ENCODE data around the gene ANKH. TPM values are rescaled to one million over a fixed set of nuclear protein-coding genes. Genes with fewer than 3 reads are reported as not detected.

Gene ANKH
- total RNA-seq, 1 donor from 2014 or later, result 10.3 TPM

GRCh38 chr5:14712131-14712530 lies 159.4 kb downstream of the ANKH start:
- DNase-seq (ENCODE audit: low read depth), result no peak
- no peak for TF ChIP-seq CTCF (conservative IDR thresholded peaks at IDR 0.05; ENCODE audit: low read depth, low read length)
- H3K4me3 ChIP-seq (ENCODE audit: low read depth, low read length), result no peak overlapping the region

- H3K4me3 ChIP-seq (ENCODE audit: low read depth, low read length), result no peak overlapping the region
- TF ChIP-seq CTCF (conservative IDR thresholded peaks at IDR 0.05; ENCODE audit: low read depth, low read length), result no peak
- no peak for DNase-seq (ENCODE audit: low read depth)
Observed at GRCh38 chr5:14710313-14710994, 161.1 kb downstream of the ANKH start.

GRCh38 chr5:14708551-14708950 lies 163.0 kb downstream of the ANKH start:
- no peak overlapping the region for H3K4me3 ChIP-seq (ENCODE audit: low read depth, low read length)
- peak; percentile 63 for DNase-seq (ENCODE audit: low read depth)
- no peak for TF ChIP-seq CTCF (conservative IDR thresholded peaks at IDR 0.05; ENCODE audit: low read depth, low read length)

GRCh38 chr5:14707811-14708390 lies 163.7 kb downstream of the ANKH start:
- no peak overlapping the region for H3K4me3 ChIP-seq (ENCODE audit: low read depth, low read length)
- no peak for TF ChIP-seq CTCF (conservative IDR thresholded peaks at IDR 0.05; ENCODE audit: low read depth, low read length)
- DNase-seq (ENCODE audit: low read depth), result no peak

- H3K4me3 ChIP-seq (ENCODE audit: low read depth, low read length), result no peak overlapping the region
- no peak for TF ChIP-seq CTCF (conservative IDR thresholded peaks at IDR 0.05; ENCODE audit: low read depth, low read length)
- no peak for DNase-seq (ENCODE audit: low read depth)
Observed at GRCh38 chr5:14706615-14707021, 165.0 kb downstream of the ANKH start.

GRCh38 chr5:14705556-14705955 lies 166.0 kb downstream of the ANKH start:
- H3K4me3 ChIP-seq (ENCODE audit: low read depth, low read length), result no peak overlapping the region
- no peak for TF ChIP-seq CTCF (conservative IDR thresholded peaks at IDR 0.05; ENCODE audit: low read depth, low read length)
- DNase-seq (ENCODE audit: low read depth), result no peak

Measured in epithelial cell of proximal tubule (primary cell).